Psoas muscle (tissue), 8 donors: ENCODE results near the gene LRRC28. TPM values are rescaled to one million over a fixed set of nuclear protein-coding genes. Genes with fewer than 3 reads are reported as not detected.

Experiments
- ATAC-seq, 4 donors: fragments of 200-7000 bp; cut with Tn5 transposase; one replicate each; pipeline ENCODE4 v1.9.1; 2020; ENCODE audit warnings: moderate library complexity in 3 of 4, mild to moderate bottlenecking in 2 of 4
- DNase-seq, 2 donors: peaks; one replicate each; pipeline ENCODE4 v3.0.0-alpha.2; 2020
- H3K27ac ChIP-seq: fragments of 200-600 bp; one replicate; pipeline ENCODE4 v1.8.0; 2022
- H3K27me3 ChIP-seq, 3 donors: fragments of 200-600 bp in 1 of 3; one replicate each; pipeline versions ENCODE4 v1.6.1 to v1.8.0; 2013 to 2022; ENCODE audit warnings: low read length in 2 of 3, mild to moderate bottlenecking in 2 of 3, moderate library complexity in 1 of 3; ENCODE audit not compliant: insufficient read depth in 3 of 3
- H3K36me3 ChIP-seq, 2 donors: fragments of 200-600 bp in 1 of 2; one replicate each; pipeline versions ENCODE4 v1.6.1 to v1.8.0; 2013 to 2022; ENCODE audit warnings: low read depth in 1 of 2, mild to moderate bottlenecking in 1 of 2, moderate library complexity in 1 of 2; ENCODE audit not compliant: insufficient read depth in 1 of 2
- H3K4me1 ChIP-seq: fragments of 200-600 bp; one replicate; pipeline ENCODE4 v1.8.0; 2022
- H3K4me3 ChIP-seq: fragments of 200-600 bp; one replicate; pipeline ENCODE4 v1.8.0; 2022; ENCODE audit warnings: mild to moderate bottlenecking
- H3K9me3 ChIP-seq: fragments of 200-600 bp; one replicate; pipeline ENCODE4 v1.8.0; 2022
- CTCF ChIP-seq: fragments of 200-600 bp; IDR thresholded peaks from one replicate; pipeline ENCODE4 v1.8.0; 2022; ENCODE audit warnings: antibody characterized with exemption
- WGBS, 3 donors: extraction: QIAGEN DNeasy Blood & Tissue Kit; methylation state at CpG; one replicate each; pipeline versions ENCODE4 v1.1.6 to v1.1.7; 2013; 5-methylcytosine and 5-hydroxymethylcytosine counted together
- intact Hi-C, 2 donors: fragments of 100-400 bp; cut with DNase I; formaldehyde crosslinking; loops; one replicate each; pipeline versions ENCODE4 v1.11.0 to v1.14.2; 2022
- polyA plus RNA-seq, 3 donors: library from polyadenylated mRNA; stranded (reverse); fragments of 200-250 nt; gene quantifications; one replicate each; pipeline ENCODE4 v1.2.3, GENCODE V29; 2013
- total RNA-seq, 4 donors: library from RNA; stranded (reverse); fragmentation: NEBNext Ultra II Directional in 2 of 4; extraction: Animal tissue kit (Norgen Biotek cat#: 25700) in 2 of 4; gene quantifications; one replicate each; pipeline versions ENCODE4 v1.2.1 to v1.2.4, GENCODE V29; 2021 to 2023
- donor health status: healthy with polysubstance abuse.
- donor health status: DM: no; HTN: no; CAD: no; lungs with moderate emphysema.
- donor health status: Bipolar disorder and iron deficiency.
- donor health status: healthy.
- donor health status: DM: yes; HTN: yes; CAD: no.
- donor health status: DM: no; HTN: no; CAD: no.
- donor health status: DM: no; HTN: no; CAD: no.
- donor health status: DM: yes; HTN: yes; CAD: no.

LRRC28 gene
- total and polyA plus RNA-seq, 7 donors, result 8.4 to 31.2 (median 21.0) TPM

DNA sequence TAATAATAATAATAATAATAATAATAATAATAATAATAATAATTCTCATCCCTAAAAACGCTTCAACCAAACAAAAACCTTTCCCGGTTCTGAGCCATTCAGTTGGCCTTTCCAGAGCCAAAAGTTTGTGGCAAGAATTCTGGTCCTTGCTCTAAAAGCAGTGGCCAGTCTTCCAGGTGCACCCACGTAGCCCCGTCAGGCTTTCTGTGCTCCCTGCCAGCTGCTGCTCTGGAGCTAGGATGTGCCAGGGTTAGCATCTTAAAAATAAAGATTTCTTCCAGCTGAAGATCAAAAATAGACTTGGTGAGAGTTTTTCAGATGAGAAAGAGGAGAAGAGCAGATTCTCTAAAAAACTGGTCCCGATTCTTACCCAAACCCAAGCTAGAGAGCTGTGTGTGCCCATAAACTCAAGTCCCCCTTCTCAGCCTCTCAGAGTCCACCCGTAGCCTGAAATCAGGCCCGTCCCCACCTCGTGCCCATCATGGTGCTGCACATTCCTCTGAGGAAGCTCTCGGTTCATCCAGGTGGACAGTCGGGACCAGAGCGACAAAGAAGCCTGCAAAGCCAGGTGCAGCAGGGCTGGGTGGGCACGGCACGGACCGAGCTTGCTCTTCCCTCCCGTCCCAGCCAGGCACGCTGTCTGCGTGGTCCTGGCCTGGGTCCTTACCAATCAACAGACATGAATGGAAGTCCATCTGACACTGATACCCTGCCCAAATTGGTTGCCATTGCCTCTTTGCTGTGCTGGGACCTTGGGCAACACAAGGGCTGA is 155.6 kb downstream of the LRRC28 start:
- intact Hi-C loops, result loop anchor here (5.0 kb wide), 2 partner anchors 80 to 300 kb away; no protein-coding TSS in a partner anchor
- Histone ChIP-seq H3K36me3 (no peaks in the 10 kb centered on the region), H3K4me3 (no peak overlapping the region), H3K4me1 (peaks cover 24% of the 10 kb centered on the region), H3K27ac (no peak overlapping the region), H3K27me3 (no peaks in the 10 kb centered on the region), H3K9me3 (no peaks in the 10 kb centered on the region)
- DNase-seq (no peak), ATAC-seq (no peak)
- no peak for TF ChIP-seq CTCF
- 92 to 95% (median 93%) methylated on average over 17 of the region's 17 CpGs for WGBS, 3 donors

GRCh38 chr15:99407716-99408115 is 156.4 kb downstream of the LRRC28 start:
- Histone ChIP-seq H3K27ac (no peak overlapping the region), H3K9me3 (no peaks in the 10 kb centered on the region), H3K27me3 (no peaks in the 10 kb centered on the region), H3K36me3 (no peaks in the 10 kb centered on the region), H3K4me1 (peaks cover 16% of the 10 kb centered on the region), H3K4me3 (no peak overlapping the region)
- DNase-seq (no peak), ATAC-seq (no peak)
- 82 to 91% (median 88%) methylated on average over 5 of the region's 5 CpGs for WGBS, 3 donors
- TF ChIP-seq CTCF, result no peak
- intact Hi-C loops, result loop anchor here (2.0 to 5.0 kb wide), 3 partner anchors 80 to 300 kb away; no protein-coding TSS in a partner anchor

- Histone ChIP-seq H3K4me1 (peaks cover 16% of the 10 kb centered on the region), H3K9me3 (no peaks in the 10 kb centered on the region), H3K4me3 (no peak overlapping the region), H3K36me3 (no peaks in the 10 kb centered on the region), H3K27ac (peak overlapping the region; percentile 24), H3K27me3 (no peaks in the 10 kb centered on the region)
- 40 to 60% (median 42%) methylated on average over 12 of the region's 12 CpGs for WGBS, 3 donors
- no peak for TF ChIP-seq CTCF
- DNase-seq (no peak), ATAC-seq (peak in 3 of 4 donors; percentile 23 to 51 (median 43))
- intact Hi-C loops, result loop anchor here (2.0 to 5.0 kb wide), 3 partner anchors 79 to 299 kb away; no protein-coding TSS in a partner anchor
Observed at GRCh38 chr15:99408236-99409096, 157.2 kb downstream of the LRRC28 start.

GRCh38 chr15:99409097-99409473 is 157.8 kb downstream of the LRRC28 start:
- ATAC-seq (peak; percentile 82 to 97 (median 94)), DNase-seq (peak; percentile 64 to 85)
- 8 to 20% (median 13%) methylated on average over 10 of the region's 10 CpGs for WGBS, 3 donors
- H3K27ac ChIP-seq, result peak overlapping the region; percentile 27
- no peak overlapping the region for H3K4me3 ChIP-seq
- intact Hi-C loops, result loop anchor here (2.0 to 5.0 kb wide), 3 partner anchors 78 to 298 kb away; no protein-coding TSS in a partner anchor
- H3K4me1 ChIP-seq, result peaks cover 16% of the 10 kb centered on the region
- no peaks in the 10 kb centered on the region for H3K27me3 ChIP-seq
- H3K9me3 ChIP-seq, result no peaks in the 10 kb centered on the region
- TF ChIP-seq CTCF, result peak; percentile 59
- H3K36me3 ChIP-seq, result no peaks in the 10 kb centered on the region
